Endothelial cell of hepatic sinusoid (primary cell): Measurements from ENCODE around the gene GYPB.
"Not testable (repeated sequence)": the region's sequence is repeated elsewhere in the genome, so short reads cannot be mapped to it uniquely, and the experiment has no call there.

Source experiments
- in situ Hi-C: cut with HindIII; loops from 2 replicates; pipeline ENCODE4 v1.10.0; 2017; ENCODE audit warnings: low sequenced_read_pairs

The GYPB gene

GRCh38 chr4:144016057-144016605 is 3.0 kb downstream of the GYPB start:
- in situ Hi-C loops, result not testable (repeated sequence)

DNA sequence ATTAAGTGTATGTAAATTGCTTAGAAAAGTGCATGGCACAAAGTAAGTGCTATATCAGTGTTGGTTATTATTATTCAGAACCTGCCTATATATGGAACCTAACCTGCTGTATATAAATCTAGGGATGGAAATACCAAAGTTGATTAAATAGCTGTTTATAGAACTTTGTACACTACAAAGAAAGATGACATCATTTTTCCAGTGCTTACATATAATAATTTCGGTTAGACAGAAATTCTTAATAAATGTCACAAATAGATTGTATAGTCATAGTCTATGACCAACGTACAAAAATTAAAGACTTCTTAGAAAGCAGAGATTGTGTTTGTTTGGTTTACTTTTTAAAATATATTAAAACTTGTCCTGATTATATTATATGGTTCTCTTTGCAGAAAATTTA is 4.4 kb downstream of the GYPB start:
- in situ Hi-C loops, result no loop called here

DNA sequence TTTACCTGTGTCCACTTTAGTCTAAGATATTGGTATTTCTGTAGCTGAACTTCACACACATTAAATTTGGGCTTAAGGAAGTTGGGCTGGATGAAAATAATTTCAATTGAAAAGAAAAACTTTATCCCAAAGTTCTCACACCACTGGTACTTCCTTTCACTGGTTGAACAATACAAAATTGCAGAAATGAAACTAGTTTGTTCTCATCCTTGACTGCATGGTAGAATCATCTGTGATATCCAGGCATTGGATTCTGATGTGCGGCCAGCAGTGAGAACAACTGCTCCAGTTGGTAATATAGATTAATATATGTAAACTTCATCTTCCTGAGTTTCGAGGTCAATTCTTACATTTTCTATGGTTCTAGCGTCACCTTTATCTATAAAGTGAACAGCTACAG is 10.6 kb downstream of the GYPB start:
- in situ Hi-C loops, result not testable (repeated sequence)

DNA sequence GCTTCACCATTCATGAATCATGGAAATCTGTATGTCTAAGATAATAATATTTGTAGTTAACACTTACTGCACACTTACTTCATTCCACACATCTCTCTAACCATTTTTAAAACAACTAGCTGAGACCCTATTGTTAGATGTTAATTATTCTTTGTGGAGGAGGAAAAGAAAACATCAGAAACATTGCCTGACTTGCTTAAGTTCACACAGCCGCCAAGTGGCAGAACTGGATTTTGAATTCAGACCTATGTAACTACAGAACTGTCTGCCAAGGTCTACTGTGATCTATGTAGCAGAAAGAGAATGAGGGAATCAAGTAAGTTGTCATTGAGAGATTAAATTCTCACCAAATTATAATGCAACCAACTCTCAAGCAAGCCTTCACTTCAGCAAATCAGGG is 11.2 kb downstream of the GYPB start:
- in situ Hi-C loops, result not testable (repeated sequence)

DNA sequence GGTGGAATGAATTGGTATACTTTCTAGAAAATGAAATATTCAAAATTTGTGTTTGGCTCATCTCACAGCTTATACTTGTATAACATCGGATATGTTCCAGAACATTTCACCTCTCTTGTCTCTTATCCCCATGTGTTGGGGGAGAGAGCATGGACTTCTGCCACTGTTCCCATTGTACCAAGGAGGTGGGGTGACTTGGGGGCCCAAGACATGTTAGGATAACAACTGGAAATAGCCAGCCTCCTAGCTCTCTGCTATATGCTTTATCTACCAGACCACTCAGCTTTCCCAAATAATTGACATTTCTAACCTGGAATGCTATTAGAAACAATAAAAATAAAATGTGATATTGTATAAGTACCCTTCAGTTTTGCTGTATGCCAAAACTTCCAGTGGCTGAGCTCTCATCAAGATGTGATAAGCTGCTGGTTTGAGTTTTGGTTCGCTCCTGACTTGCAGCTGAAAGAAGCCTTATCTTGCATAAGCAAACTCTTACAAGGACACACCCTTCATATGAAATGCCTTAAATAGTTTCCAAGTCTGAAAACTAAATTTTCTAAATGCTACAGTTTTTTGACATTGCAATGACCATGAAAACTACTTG is 12.9 kb downstream of the GYPB start:
- in situ Hi-C loops, result not testable (repeated sequence)

DNA sequence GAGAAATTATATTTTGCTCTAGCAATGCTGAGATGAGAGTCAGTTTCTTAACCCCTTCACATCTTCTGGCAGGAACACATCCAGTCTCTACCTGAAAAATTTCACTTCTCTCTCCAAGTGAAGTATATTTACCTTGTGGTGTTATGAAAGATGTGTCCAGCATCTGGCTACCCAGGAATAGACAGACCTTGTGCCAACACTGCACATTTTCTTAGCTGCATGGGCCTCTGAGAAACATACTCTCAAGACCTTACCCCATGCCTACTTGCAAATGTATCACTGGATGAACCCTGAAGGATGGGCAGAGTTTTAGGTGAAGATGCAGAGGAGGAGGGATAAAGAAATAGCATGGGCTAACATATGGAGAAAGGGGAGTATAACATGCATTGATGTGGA is 13.6 kb downstream of the GYPB start:
- in situ Hi-C loops, result not testable (repeated sequence)

- in situ Hi-C loops, result not testable (repeated sequence)
Measured at GRCh38 chr4:144004868-144005557, 14.2 kb downstream of the GYPB start.

GRCh38 chr4:144003890-144004265 is 15.3 kb downstream of the GYPB start:
- in situ Hi-C loops, result not testable (repeated sequence)

DNA sequence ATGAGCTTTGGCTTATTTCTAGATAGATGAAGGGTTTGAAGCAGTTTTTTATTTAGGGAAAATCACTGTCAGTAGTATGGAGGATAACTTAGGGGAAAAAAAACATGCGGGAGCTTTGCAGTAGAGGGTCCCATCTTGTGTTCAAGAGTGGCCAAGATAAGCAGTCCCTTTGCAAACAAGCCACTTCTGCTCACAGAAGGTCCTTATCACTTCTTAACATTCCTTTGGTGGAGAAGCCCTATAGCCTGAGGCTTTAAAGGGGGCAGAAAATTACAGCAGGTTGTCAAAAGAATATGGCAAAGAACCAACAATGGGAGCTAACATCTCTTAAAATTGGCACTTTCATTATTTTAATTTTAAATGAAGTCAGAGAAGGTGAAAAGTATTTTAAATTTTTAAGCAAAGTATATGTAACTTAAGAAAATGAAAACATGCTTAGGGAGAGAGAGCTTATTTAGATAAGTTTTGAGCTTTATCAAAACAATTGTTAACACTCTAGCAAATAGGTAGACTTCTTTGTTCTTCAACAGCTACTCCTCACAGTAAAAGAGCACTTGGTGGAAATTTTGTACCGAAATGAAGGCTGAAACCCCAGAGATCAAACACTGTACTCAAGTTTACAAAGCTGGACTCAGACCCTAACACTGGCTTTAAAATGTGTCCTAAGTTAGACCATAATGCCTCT is 15.8 kb downstream of the GYPB start:
- in situ Hi-C loops, result not testable (repeated sequence)

GRCh38 chr4:144000331-144000995 is 18.7 kb downstream of the GYPB start:
- in situ Hi-C loops, result not testable (repeated sequence)

DNA sequence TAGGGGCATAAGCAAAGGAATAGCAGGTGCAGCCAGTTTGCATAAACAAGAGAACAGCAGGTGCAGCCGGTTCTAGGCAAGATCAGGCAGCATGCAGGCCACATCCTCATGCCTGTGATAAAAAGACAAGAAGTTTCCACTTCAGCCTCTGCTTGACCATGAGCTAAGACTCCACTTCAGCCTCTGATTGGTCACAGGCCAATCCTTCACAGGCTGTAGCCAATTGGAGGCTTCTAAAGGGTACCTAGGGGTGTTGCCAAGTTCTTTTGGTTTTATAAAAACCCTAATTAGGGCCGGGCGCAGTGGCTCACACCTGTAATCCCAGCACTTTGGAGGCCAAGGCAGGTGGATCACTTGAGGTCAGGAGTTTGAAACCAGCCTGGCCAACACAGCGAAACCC is 23.0 kb downstream of the GYPB start:
- in situ Hi-C loops, result not testable (repeated sequence)

- in situ Hi-C loops, result not testable (repeated sequence)
Measured at GRCh38 chr4:143991761-143992160, 27.4 kb downstream of the GYPB start.

GRCh38 chr4:143990717-143991116 is 28.5 kb downstream of the GYPB start:
- in situ Hi-C loops, result not testable (repeated sequence)

DNA sequence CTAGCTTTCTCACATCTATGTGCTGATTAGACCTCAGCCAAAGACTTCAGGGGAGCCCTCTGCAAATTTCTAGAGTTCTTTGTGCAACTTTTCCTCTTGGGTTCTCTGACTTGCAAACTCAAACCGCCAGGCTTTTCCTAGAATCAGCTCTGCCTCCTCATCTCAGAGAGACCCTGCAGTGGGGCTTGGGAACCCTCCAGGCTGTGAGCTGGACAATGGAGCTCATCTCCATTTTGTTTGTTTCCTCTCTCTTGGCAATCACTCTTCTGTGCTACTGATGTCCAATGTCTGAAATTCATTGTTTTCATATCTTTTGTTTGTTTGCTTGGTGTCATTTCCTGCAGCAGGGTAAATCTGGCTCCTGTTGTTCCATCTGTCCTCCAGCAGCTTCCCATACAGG is 33.0 kb downstream of the GYPB start:
- in situ Hi-C loops, result no loop called here

GRCh38 chr4:143980776-143981175 is 38.4 kb downstream of the GYPB start:
- in situ Hi-C loops, result not testable (repeated sequence)

GRCh38 chr4:143975527-143975926 is 43.7 kb downstream of the GYPB start:
- in situ Hi-C loops, result not testable (repeated sequence)

DNA sequence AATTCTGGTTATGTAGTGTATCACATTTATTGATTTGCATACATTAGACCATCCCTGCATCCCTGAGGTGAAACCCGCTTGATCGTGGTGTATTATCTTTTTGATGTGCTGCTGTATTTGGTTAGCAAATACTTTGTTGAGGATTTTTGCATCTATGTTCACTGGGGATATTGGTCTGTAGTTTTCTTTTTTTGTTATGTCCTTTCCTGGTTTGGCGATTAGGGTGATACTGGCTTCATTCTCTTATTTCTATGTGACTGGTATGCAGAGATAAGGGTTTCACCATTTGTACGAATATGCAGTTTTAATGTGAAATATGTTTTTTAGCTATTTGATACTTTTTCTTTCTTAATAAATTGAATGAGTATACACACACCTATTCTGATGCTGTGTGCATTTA is 45.2 kb downstream of the GYPB start:
- in situ Hi-C loops, result not testable (repeated sequence)

GRCh38 chr4:143961075-143961474 is 58.1 kb downstream of the GYPB start:
- in situ Hi-C loops, result no loop called here

- in situ Hi-C loops, result not testable (repeated sequence)
Measured at GRCh38 chr4:143955306-143955705, 63.9 kb downstream of the GYPB start.

DNA sequence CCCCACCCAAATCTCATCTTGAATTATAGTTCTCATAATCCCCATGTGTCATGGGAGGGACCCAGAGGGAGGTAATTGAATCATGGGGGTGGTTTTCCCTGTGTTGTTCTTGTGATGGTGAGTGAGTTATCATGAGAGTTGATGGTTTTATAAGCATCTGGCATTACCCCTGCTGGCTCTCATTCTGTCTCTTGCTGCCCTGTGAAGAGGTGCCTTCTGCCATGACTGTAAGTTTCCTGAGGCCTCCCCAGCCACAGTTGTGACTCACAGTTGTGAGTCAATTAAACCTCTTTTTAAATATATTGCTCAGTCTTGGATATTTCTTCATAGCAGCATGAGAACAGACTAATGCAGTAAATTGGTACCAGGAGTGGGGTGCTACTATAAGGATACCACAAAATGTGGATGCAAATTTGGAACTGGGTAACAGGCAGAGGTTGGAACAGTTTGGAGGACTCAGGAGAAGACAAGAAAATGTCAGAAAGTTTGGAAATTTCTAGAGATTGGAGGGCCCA is 67.7 kb downstream of the GYPB start:
- in situ Hi-C loops, result not testable (repeated sequence)

DNA sequence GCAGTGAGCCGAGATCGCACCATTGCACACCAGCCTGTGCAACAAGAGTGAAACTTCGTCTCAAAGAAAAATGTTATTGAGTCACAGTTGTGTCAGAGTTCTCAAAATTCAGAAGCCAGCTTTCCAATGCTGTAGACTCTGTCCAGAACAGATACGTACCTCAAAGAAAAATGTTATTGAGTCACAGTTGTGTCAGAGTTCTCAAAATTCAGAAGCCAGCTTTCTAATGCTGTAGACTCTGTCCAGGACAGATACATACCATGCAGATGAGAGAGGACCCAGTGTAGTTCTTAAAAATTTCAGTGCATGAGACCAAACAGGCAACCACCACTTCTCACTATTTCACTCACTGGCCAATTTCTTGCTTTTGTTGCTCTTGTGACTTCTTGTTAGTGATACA is 68.2 kb downstream of the GYPB start:
- in situ Hi-C loops, result not testable (repeated sequence)
